GM23248 (cell line): Measurements from ENCODE around the gene RIOK1. TPM values are rescaled to one million over a fixed set of nuclear protein-coding genes. Genes with fewer than 3 reads are reported as not detected.
"Not testable (repeated sequence)": the region's sequence is repeated elsewhere in the genome, so short reads cannot be mapped to it uniquely, and the experiment has no call there.

Experiments used
- DNase-seq: peaks from one replicate; pipeline ENCODE4 v3.0.0-alpha.2; 2015
- H2AFZ ChIP-seq: fragments of 200-600 bp; sonication (generic); 2 replicates; pipeline ENCODE4 v1.6.1; 2016; ENCODE audit warnings: antibody characterized with exemption
- H3F3A ChIP-seq: fragments of 200-600 bp; sonication (generic); 2 replicates; pipeline ENCODE4 v1.6.1; 2016; ENCODE audit warnings: mild to moderate bottlenecking, antibody characterized with exemption, mixed run types; ENCODE audit not compliant: insufficient read depth
- H3K27ac ChIP-seq: fragments of 200-600 bp; sonication (generic); 2 replicates; pipeline ENCODE4 v1.5.1; 2016; ENCODE audit warnings: mild to moderate bottlenecking
- H3K27me3 ChIP-seq: fragments of 200-600 bp; sonication (generic); replicated peaks from 2 replicates; pipeline ENCODE4 v1.6.1; 2016; ENCODE audit warnings: mild to moderate bottlenecking; ENCODE audit not compliant: insufficient read depth
- H3K36me3 ChIP-seq: fragments of 200-600 bp; sonication (generic); 2 replicates; pipeline ENCODE4 v1.6.1; 2016; ENCODE audit warnings: low read depth, mild to moderate bottlenecking
- H3K4me1 ChIP-seq: fragments of 200-600 bp; sonication (generic); 2 replicates; pipeline ENCODE4 v1.6.1; 2016; ENCODE audit warnings: mild to moderate bottlenecking; ENCODE audit not compliant: insufficient read depth
- H3K4me2 ChIP-seq: fragments of 200-600 bp; sonication (generic); one replicate; pipeline ENCODE4 v1.6.1; 2016; ENCODE audit warnings: mild to moderate bottlenecking; ENCODE audit not compliant: unreplicated experiment
- H3K4me3 ChIP-seq: fragments of 200-600 bp; sonication (generic); 2 replicates; pipeline ENCODE4 v1.5.1; 2016; ENCODE audit warnings: mild to moderate bottlenecking
- H3K79me2 ChIP-seq: fragments of 200-600 bp; sonication (generic); 2 replicates; pipeline ENCODE4 v1.6.1; 2016; ENCODE audit warnings: mild to moderate bottlenecking; ENCODE audit not compliant: insufficient read depth
- H3K9ac ChIP-seq: fragments of 200-600 bp; sonication (generic); 2 replicates; pipeline ENCODE4 v1.6.1; 2016; ENCODE audit warnings: mild to moderate bottlenecking
- H3K9me2 ChIP-seq: fragments of 200-600 bp; sonication (generic); 2 replicates; pipeline ENCODE4 v1.6.1; 2016; ENCODE audit warnings: mixed run types, mild to moderate bottlenecking, moderate library complexity; ENCODE audit not compliant: insufficient read depth
- H3K9me3 ChIP-seq: fragments of 200-600 bp; sonication (generic); one replicate; pipeline ENCODE4 v1.6.1; 2017; ENCODE audit warnings: low read depth
- H4K20me1 ChIP-seq: fragments of 200-600 bp; sonication (generic); 2 replicates; pipeline ENCODE4 v1.6.0; 2016; ENCODE audit not compliant: insufficient read depth
- EZH2 ChIP-seq: fragments of 200-600 bp; sonication (generic); IDR thresholded peaks from 2 replicates; pipeline ENCODE4 v1.6.1; 2018; ENCODE audit warnings: antibody characterized with exemption, mild to moderate bottlenecking; ENCODE audit not compliant: insufficient read depth, poor library complexity, severe bottlenecking
- EZH2phosphoT487 ChIP-seq: fragments of 200-600 bp; sonication (generic); IDR thresholded peaks from 2 replicates; pipeline ENCODE4 v1.6.1; 2018; ENCODE audit warnings: antibody characterized with exemption, moderate library complexity, mild to moderate bottlenecking, low read depth; ENCODE audit not compliant: insufficient read depth
- WGBS, 2 experiments: methylation state at CpG; one replicate each; pipeline ENCODE4 v1.1.6; 2015 to 2017; ENCODE audit warnings: low lambda C conversion rate in 2 of 2, low coverage in 1 of 2; ENCODE audit errors: missing lambda C conversion rate in 2 of 2; 5-methylcytosine and 5-hydroxymethylcytosine counted together
- in situ Hi-C: fragments of 300-500 bp; cut with MboI; formaldehyde crosslinking; loops from 2 replicates; pipeline ENCODE4 v1.15.0; 2020
- polyA plus RNA-seq: library from polyadenylated mRNA; unstranded; fragments of >200 nt; fragmentation: Nextera tagmentation; extraction: Ambion mirVana; gene quantifications from 2 replicates; pipeline ENCODE4 v1.2.1, GENCODE V29; 2016
- total RNA-seq: library from RNA; depleted of rRNA; stranded (reverse); fragments of >200 nt; shearing (Covaris generic); gene quantifications from 2 replicates; pipeline ENCODE4 v1.2.3, GENCODE V29; 2014

The RIOK1 gene
- total and polyA plus RNA-seq, 2 experiments from 2014 or later: 22.4 to 22.5 TPM

GRCh38 chr6:7343546-7344475 is 45.8 kb upstream of the RIOK1 start:
- Histone ChIP-seq H3K4me2 (no peak overlapping the region), H3F3A (no peaks in the 10 kb centered on the region), H4K20me1 (no peaks in the 10 kb centered on the region), H2AFZ (no peak overlapping the region), H3K79me2 (no peaks in the 10 kb centered on the region), H3K9ac (no peak overlapping the region), H3K4me1 (no peaks in the 10 kb centered on the region), H3K36me3 (no peaks in the 10 kb centered on the region), H3K27ac (no peak overlapping the region), H3K9me2 (no peaks in the 10 kb centered on the region), H3K27me3 (no peaks in the 10 kb centered on the region), H3K4me3 (no peak overlapping the region), H3K9me3 (no peaks in the 10 kb centered on the region)
- no peak for DNase-seq
- WGBS, 2 experiments: 84 to 85% methylated on average over 15 to 29 of the region's 29 CpGs
- TF ChIP-seq EZH2phosphoT487: no peak
- no peak for TF ChIP-seq EZH2
- in situ Hi-C loops: no loop called here

DNA sequence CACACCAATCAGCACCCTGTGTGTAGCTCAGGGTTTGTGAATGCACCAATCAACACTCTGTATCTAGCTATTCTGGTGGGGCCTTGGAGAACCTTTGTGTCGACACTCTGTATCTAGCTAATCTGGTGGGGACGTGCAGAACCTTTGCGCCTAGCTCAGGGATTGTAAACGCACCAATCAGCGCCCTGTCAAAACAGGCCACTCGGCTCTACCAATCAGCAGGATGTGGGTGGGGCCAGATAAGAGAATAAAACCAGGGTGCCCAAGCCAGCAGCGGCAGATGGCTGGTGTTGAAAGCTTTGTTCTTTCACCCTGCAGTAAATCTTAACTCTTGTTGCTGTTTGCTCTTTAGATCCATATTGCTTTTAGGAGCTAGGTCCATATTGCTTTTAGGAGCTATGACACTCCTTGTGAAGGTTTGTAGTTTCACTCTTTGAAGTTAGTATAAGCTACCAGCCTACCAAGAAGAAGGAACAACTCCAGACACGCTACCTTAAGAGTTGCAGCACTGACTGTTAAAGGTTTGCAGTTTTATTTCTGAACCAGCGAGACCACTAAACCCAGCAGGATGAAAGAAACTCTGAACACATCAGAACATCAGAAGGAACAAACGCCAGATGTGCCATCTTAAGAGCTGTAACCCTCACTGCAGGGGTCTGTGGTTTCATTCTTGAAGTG is 44.7 kb upstream of the RIOK1 start:
- 68 to 69% methylated on average over 10 of the region's 10 CpGs for WGBS, 2 experiments
- in situ Hi-C loops: not testable (repeated sequence)

DNA sequence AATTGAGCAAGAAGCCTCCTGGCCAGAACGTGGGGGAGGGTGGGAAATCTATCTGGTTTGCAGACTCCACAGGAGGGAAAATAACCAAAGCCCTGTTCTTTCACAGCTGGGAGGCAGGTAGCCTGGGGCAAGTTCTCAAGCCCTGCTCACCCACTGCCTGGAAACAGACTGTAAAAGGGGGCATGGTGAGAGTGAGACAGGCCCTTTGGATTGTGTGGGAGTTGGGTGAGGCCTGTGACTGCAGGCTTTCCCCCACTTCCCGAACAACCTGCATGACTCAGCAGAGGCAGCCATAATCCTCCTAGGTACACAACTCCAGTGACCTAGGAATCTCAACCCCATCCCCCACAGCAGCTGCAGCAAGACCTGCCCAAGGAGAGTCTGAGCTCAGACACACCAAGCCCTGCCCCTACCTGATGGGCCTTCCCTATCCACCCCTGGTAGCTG is 42.0 kb upstream of the RIOK1 start:
- H3K4me3 ChIP-seq, H3F3A ChIP-seq, H3K4me1 ChIP-seq, H3K9me3 ChIP-seq, H3K27ac ChIP-seq, H3K36me3 ChIP-seq, H3K9ac ChIP-seq, H3K9me2 ChIP-seq, in situ Hi-C loops, H2AFZ ChIP-seq, H4K20me1 ChIP-seq, H3K79me2 ChIP-seq, H3K4me2 ChIP-seq, DNase-seq: not testable (repeated sequence)
- 86 to 100% methylated on average over 1 to 2 of the region's 2 CpGs for WGBS, 2 experiments
- peaks cover 10% of the 10 kb centered on the region for H3K27me3 ChIP-seq

More for the DNA sequence above, 44.7 kb upstream of the RIOK1 start:
- DNase-seq, H2AFZ ChIP-seq, H3K79me2 ChIP-seq, H3K9ac ChIP-seq, H3K4me2 ChIP-seq, H4K20me1 ChIP-seq, H3K27me3 ChIP-seq, H3K27ac ChIP-seq, H3K9me2 ChIP-seq, H3F3A ChIP-seq, H3K4me1 ChIP-seq, H3K9me3 ChIP-seq, H3K36me3 ChIP-seq, H3K4me3 ChIP-seq: not testable (repeated sequence)

- H2AFZ ChIP-seq, H3K27ac ChIP-seq, H3K9me2 ChIP-seq, H3K4me1 ChIP-seq, in situ Hi-C loops, H3K9ac ChIP-seq, H3K4me3 ChIP-seq, H3K79me2 ChIP-seq, DNase-seq, H3K9me3 ChIP-seq, H3F3A ChIP-seq, H3K36me3 ChIP-seq, H4K20me1 ChIP-seq, H3K4me2 ChIP-seq: not testable (repeated sequence)
- WGBS, 2 experiments: 50 to 54% methylated on average over 1 of the region's 1 CpG
- H3K27me3 ChIP-seq: peaks cover 10% of the 10 kb centered on the region
Measured at GRCh38 chr6:7350591-7350990, 39.0 kb upstream of the RIOK1 start.

DNA sequence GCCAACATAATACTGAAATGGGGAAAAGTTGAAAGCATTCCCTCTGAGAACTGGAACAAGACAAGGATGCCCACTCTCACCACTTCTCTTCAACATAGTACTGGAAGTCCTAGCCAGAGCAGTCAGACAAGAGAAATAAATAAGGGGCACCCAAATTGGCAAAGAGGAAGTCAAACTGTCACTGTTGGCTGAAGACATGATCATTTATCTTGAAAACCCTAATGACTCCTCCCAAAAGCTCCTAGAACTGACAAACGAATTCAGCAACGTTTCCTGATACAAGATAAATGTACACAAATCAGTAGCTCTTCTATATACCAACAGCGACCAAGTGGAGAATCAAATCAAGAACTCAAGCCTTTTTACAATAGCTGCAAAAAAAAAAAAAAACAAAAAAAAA is 37.7 kb upstream of the RIOK1 start:
- H3K79me2 ChIP-seq, H3K4me3 ChIP-seq, DNase-seq, H4K20me1 ChIP-seq, H3K4me1 ChIP-seq, H3K9ac ChIP-seq, H3K27ac ChIP-seq, H3K9me3 ChIP-seq, H3K36me3 ChIP-seq, H3K9me2 ChIP-seq, H2AFZ ChIP-seq, H3F3A ChIP-seq, H3K4me2 ChIP-seq, in situ Hi-C loops: not testable (repeated sequence)
- WGBS, 2 experiments: 21 to 33% methylated on average over 3 of the region's 3 CpGs
- H3K27me3 ChIP-seq: peaks cover 10% of the 10 kb centered on the region
